GM12878 (cell line): ENCODE results near the gene ADAM15. TPM values are rescaled to one million over a fixed set of nuclear protein-coding genes. Genes with fewer than 3 reads are reported as not detected.
A peak's percentile ranks its signal among the peaks of the same experiment; 100 is the strongest.

ENCODE experiments used
- CHD2 ChIP-seq: IDR thresholded peaks from 2 replicates; pipeline ENCODE4 v1.6.1; 2011; ENCODE audit warnings: low read depth, low read length, improper control_type of control experiment, borderline replicate concordance
- CTCF ChIP-seq, 3 experiments: IDR thresholded peaks in 2 of 3; conservative IDR thresholded peaks in 1 of 3; 2 replicates each; pipeline ENCODE4 v1.5.1; 2011; ENCODE audit warnings: low read depth in 3 of 3, low read length in 3 of 3, mild to moderate bottlenecking in 3 of 3, control low read depth in 2 of 3, moderate library complexity in 2 of 3, inconsistent platforms in 1 of 3, mixed read lengths in 1 of 3; ENCODE audit not compliant: control insufficient read depth in 2 of 3, insufficient read depth in 1 of 3; ENCODE audit errors: extremely low read depth in 1 of 3
- E2F4 ChIP-seq: IDR thresholded peaks from 2 replicates; pipeline ENCODE4 v1.6.1; 2012; ENCODE audit warnings: low read depth, low read length, improper control_type of control experiment
- EED ChIP-seq: sonication (generic); IDR thresholded peaks from 2 replicates; pipeline ENCODE4 v1.6.1; 2016; ENCODE audit warnings: antibody characterized with exemption, low read depth
- ELK1 ChIP-seq: IDR thresholded peaks from 2 replicates; pipeline ENCODE4 v1.6.1; 2012; ENCODE audit warnings: low read depth, low read length, improper control_type of control experiment
- HDGF ChIP-seq: fragments of 450-650 bp; IDR thresholded peaks from 2 replicates; pipeline ENCODE4 v1.6.1; 2016; ENCODE audit warnings: antibody characterized with exemption
- IRF4 ChIP-seq: IDR thresholded peaks from 2 replicates; pipeline ENCODE4 v1.6.1; 2011; ENCODE audit warnings: low read depth, low read length
- KAT2A ChIP-seq: conservative IDR thresholded peaks from 2 replicates; pipeline ENCODE4 v1.6.1; 2011; ENCODE audit warnings: low read depth, low read length; ENCODE audit not compliant: control insufficient read depth
- KDM1A ChIP-seq: fragments of 200-600 bp; sonication (generic); IDR thresholded peaks from 2 replicates; pipeline ENCODE4 v1.6.1; 2016; ENCODE audit warnings: borderline replicate concordance
- MEF2A ChIP-seq: IDR thresholded peaks from 2 replicates; pipeline ENCODE4 v1.6.1; 2011; ENCODE audit warnings: low read depth, mild to moderate bottlenecking, low read length, moderate library complexity; ENCODE audit not compliant: insufficient read depth
- MEF2B ChIP-seq: fragments of 450-650 bp; IDR thresholded peaks from 2 replicates; pipeline ENCODE4 v1.6.1; 2018; ENCODE audit warnings: mild to moderate bottlenecking, moderate library complexity; ENCODE audit not compliant: partially characterized antibody, poor library complexity, severe bottlenecking
- MTA3 ChIP-seq: IDR thresholded peaks from 2 replicates; pipeline ENCODE4 v1.6.1; 2012; ENCODE audit warnings: low read length, inconsistent platforms, borderline replicate concordance
- NFIC ChIP-seq: IDR thresholded peaks from 2 replicates; pipeline ENCODE4 v1.6.1; 2012; ENCODE audit warnings: low read depth, mild to moderate bottlenecking, inconsistent platforms, low read length, moderate library complexity
- NFYA ChIP-seq: IDR thresholded peaks from 2 replicates; pipeline ENCODE4 v1.6.1; 2011; ENCODE audit warnings: low read depth, mild to moderate bottlenecking, low read length, improper control_type of control experiment, borderline replicate concordance
- NR2C2 ChIP-seq: IDR thresholded peaks from 2 replicates; pipeline ENCODE4 v1.6.1; 2011; ENCODE audit warnings: borderline replicate concordance, low read depth; ENCODE audit not compliant: control insufficient read depth, insufficient read length
- NRF1 ChIP-seq: conservative IDR thresholded peaks from 2 replicates; pipeline ENCODE4 v1.6.1; 2011; ENCODE audit warnings: mild to moderate bottlenecking, low read depth, low read length, improper control_type of control experiment
- PAX8 ChIP-seq: fragments of 450-650 bp; IDR thresholded peaks from 2 replicates; pipeline ENCODE4 v1.6.1; 2017; ENCODE audit warnings: mild to moderate bottlenecking, moderate library complexity
- PML ChIP-seq: IDR thresholded peaks from 2 replicates; pipeline ENCODE4 v1.6.1; 2012; ENCODE audit warnings: low read length, inconsistent platforms
- SIN3A ChIP-seq: IDR thresholded peaks from 2 replicates; pipeline ENCODE4 v1.6.1; 2012; ENCODE audit warnings: low read depth, low read length, improper control_type of control experiment
- SMAD5 ChIP-seq: IDR thresholded peaks from 2 replicates; pipeline ENCODE4 v1.6.1; 2016; ENCODE audit warnings: antibody characterized with exemption, low read depth
- SMC3 ChIP-seq: IDR thresholded peaks from 2 replicates; pipeline ENCODE4 v1.6.1; 2011; ENCODE audit warnings: low read length, improper control_type of control experiment, borderline replicate concordance
- SREBF1 ChIP-seq: IDR thresholded peaks from 2 replicates; pipeline ENCODE4 v1.6.1; 2012; ENCODE audit warnings: mild to moderate bottlenecking, low read length
- ZBTB40 ChIP-seq: fragments of 450-650 bp; IDR thresholded peaks from 2 replicates; pipeline ENCODE4 v1.6.1; 2016; ENCODE audit warnings: mild to moderate bottlenecking, moderate library complexity, borderline replicate concordance
- ZNF207 ChIP-seq: fragments of 450-650 bp; IDR thresholded peaks from 2 replicates; pipeline ENCODE4 v1.6.1; 2014; ENCODE audit warnings: antibody characterized with exemption, mild to moderate bottlenecking, borderline replicate concordance
- ZSCAN29 ChIP-seq: fragments of 450-650 bp; IDR thresholded peaks from 2 replicates; pipeline ENCODE4 v1.6.1; 2017; ENCODE audit warnings: mild to moderate bottlenecking, moderate library complexity
- polyA plus RNA-seq, 11 experiments: library from polyadenylated mRNA; depleted of rRNA in 4 of 11; unstranded in 6 of 11; stranded (reverse) in 5 of 11; fragments of >200 nt; fragmentation: Nextera tagmentation in 4 of 11; fragmentation: Illumina TruSeq in 1 of 11; extraction: Ambion mirVana in 4 of 11; extraction: Trizol in 1 of 11; gene quantifications; 1 replicate in 1 of 11; 2 replicates in 10 of 11; pipeline versions ENCODE4 v1.2.1 to v1.2.3, GENCODE V29; 2011 to 2016; ENCODE audit warnings: inconsistent platforms in 2 of 11, missing spikeins in 2 of 11, low read depth in 1 of 11
- total RNA-seq, 4 experiments: library from RNA; depleted of rRNA in 3 of 4; stranded (reverse); fragments of >200 nt in 3 of 4; fragmentation: Illumina TruSeq in 1 of 4; extraction: Trizol in 1 of 4; gene quantifications; 2 replicates each; pipeline versions ENCODE4 v1.2.1 to v1.2.3, GENCODE V29; 2013 to 2021

Gene ADAM15
- total and polyA plus RNA-seq, 10 of the 15 experiments (the other 5 are each of a cell fraction or from before 2014, with no cell fraction given): 0.29 to 38.8 (median 14.7) TPM

GRCh38 chr1:155003766-155004351, 47.3 kb upstream of the ADAM15 start (continued):
- TF ChIP-seq ZSCAN29: no peak
- TF ChIP-seq PML: no peak
- TF ChIP-seq ZNF207: no peak
- peak; percentile 92 for TF ChIP-seq ELK1
- TF ChIP-seq SIN3A: no peak
- TF ChIP-seq KDM1A: no peak
- TF ChIP-seq NFIC: no peak
- TF ChIP-seq E2F4: no peak
- no peak for TF ChIP-seq KAT2A
- no peak for TF ChIP-seq NFYA
- TF ChIP-seq HDGF: no peak
- peak; percentile 63; the same call in 1 of the 2 replicates for TF ChIP-seq ZBTB40
- TF ChIP-seq MEF2B: no peak
- TF ChIP-seq MTA3: no peak
- no peak for TF ChIP-seq SMC3
- TF ChIP-seq NR2C2: no peak
- TF ChIP-seq IRF4: no peak
- no peak for TF ChIP-seq SREBF1
- no peak; the same call in 1 of the 2 replicates for TF ChIP-seq EED
- no peak for TF ChIP-seq SMAD5
- no peak for TF ChIP-seq NRF1
- TF ChIP-seq CTCF (IDR thresholded peaks at IDR 0.05 in 2 of 3, conservative IDR thresholded peaks at IDR 0.05 in 1 of 3; ENCODE audit: control insufficient read depth in 2 of 3, extremely low read depth in 1 of 3, insufficient read depth in 1 of 3, low read depth in 3 of 3, low read length in 3 of 3): no peak
- TF ChIP-seq CHD2: no peak
- no peak for TF ChIP-seq MEF2A
- TF ChIP-seq PAX8: no peak
